HG02885 (cell line): ENCODE measurements around the gene MRPL1.
"Not testable (repeated sequence)": the region's sequence is repeated elsewhere in the genome, so short reads cannot be mapped to it uniquely, and the experiment has no call there.

ENCODE experiments used
- ATAC-seq: cut with Tn5 transposase; IDR thresholded peaks from one replicate; pipeline ENCODE4 v1.9.1; 2021; ENCODE audit warnings: mild to moderate bottlenecking; ENCODE audit not compliant: unreplicated experiment, poor library complexity

MRPL1 gene

GRCh38 chr4:77959566-77960338 lies 97.1 kb downstream of the MRPL1 start:
- ATAC-seq: peak; percentile 51

GRCh38 chr4:77960367-77960766 lies 97.7 kb downstream of the MRPL1 start:
- ATAC-seq: no peak

- ATAC-seq: no peak
Measured at GRCh38 chr4:77963004-77963403, 100.4 kb downstream of the MRPL1 start.

- not testable (repeated sequence) for ATAC-seq
Measured at GRCh38 chr4:77973657-77974056, 111.0 kb downstream of the MRPL1 start.

- ATAC-seq: not testable (repeated sequence)
Measured at GRCh38 chr4:77982900-77983540, 120.4 kb downstream of the MRPL1 start.

- ATAC-seq: not testable (repeated sequence)
Measured at GRCh38 chr4:77983612-77984311, 121.1 kb downstream of the MRPL1 start.

- no peak for ATAC-seq
Measured at GRCh38 chr4:77989968-77990367, 127.3 kb downstream of the MRPL1 start.

GRCh38 chr4:77990456-77990855 lies 127.8 kb downstream of the MRPL1 start:
- ATAC-seq: no peak

GRCh38 chr4:77990904-77991358 lies 128.3 kb downstream of the MRPL1 start:
- no peak for ATAC-seq

- ATAC-seq: no peak
Measured at GRCh38 chr4:77992581-77992980, 130.0 kb downstream of the MRPL1 start.

GRCh38 chr4:77994194-77994721 lies 131.6 kb downstream of the MRPL1 start:
- ATAC-seq: peak; percentile 71

GRCh38 chr4:77996076-77996475 lies 133.4 kb downstream of the MRPL1 start:
- ATAC-seq: no peak

- no peak for ATAC-seq
Measured at GRCh38 chr4:78001531-78001930, 138.9 kb downstream of the MRPL1 start.

GRCh38 chr4:78002260-78002659 lies 139.6 kb downstream of the MRPL1 start:
- ATAC-seq: no peak
